ENCODE measurements around the gene ADGRL3.
"Not testable (repeated sequence)": the region's sequence is repeated elsewhere in the genome, so short reads cannot be mapped to it uniquely, and the experiment has no call there.

The ADGRL3 gene

DNA sequence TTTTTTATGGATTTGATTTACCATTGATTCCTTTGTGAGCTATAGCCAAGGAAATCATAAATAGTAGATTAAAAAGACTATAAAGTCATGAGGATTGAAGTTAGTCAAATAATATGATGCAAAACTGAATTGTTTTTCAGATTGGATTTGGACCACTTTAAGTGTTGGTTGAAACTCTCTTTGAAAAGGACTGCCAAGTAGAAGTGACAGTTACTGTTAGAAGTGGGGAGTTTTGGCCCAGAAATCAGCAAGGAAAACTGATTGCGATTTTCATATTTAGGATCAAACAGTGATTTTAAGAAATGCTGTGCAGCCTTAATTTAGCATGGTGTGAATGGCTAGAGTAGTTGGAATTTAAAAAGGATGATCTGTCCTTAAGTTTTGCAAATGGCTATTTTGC is 4.9 kb downstream of the ADGRL3 start:
- no peak for DNase-seq

DNA sequence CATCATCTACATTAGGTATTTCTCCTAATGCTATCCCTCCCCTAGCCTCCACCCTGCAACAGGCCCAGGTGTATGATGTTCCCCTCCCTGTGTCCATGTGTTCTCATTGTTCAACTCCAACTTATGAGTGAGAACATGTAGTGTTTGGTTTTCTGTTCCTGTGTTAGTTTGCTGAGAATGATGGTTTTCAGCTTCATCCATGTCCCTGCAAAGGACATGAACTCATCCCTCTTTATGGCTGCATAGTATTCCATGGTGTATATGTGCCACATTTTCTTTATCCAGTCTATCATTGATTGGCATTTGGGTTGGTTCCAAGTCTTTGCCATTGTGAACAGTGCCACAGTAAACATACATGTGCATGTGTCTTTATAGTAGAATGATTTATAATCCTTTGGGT is 7.0 kb downstream of the ADGRL3 start:
- DNase-seq, result not testable (repeated sequence)

DNA sequence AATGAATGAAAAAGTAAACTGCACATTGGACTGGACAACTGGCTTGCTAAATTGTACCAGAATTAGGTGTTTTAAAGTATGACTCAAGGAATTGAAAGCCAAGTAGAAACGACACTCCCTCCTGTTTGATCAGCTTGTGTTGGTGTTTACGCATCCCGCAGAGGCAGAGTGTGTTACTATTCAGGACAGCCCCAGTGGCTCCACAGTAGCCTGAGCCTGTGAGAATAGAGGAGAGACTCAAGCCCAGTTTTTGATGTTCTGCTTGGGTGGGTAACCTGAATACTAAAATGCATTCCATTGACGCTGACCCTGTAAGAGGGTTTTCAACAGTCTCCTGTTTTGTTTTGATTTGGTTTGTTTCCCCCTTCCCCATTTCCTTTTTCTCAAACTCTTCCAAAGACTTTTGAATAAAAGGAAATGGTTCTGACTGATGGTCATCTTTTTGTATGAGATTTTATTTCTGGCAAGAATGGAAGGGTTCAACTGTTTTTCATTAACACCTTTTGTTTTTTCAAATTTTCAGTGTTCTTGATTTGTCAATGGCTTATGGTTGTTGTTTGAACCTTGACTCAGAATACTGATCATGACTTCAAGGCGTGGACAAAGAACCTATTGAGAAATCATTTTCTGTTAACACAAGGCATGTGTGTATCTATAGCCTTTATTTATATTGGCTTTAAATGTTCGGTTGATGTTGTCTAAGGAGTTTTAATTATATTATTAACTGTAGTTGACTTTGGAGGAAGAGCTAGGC is 10.2 kb downstream of the ADGRL3 start:
- DNase-seq, result no peak

GRCh38 chr4:61211781-61212180 is 11.7 kb downstream of the ADGRL3 start:
- DNase-seq, result no peak

DNA sequence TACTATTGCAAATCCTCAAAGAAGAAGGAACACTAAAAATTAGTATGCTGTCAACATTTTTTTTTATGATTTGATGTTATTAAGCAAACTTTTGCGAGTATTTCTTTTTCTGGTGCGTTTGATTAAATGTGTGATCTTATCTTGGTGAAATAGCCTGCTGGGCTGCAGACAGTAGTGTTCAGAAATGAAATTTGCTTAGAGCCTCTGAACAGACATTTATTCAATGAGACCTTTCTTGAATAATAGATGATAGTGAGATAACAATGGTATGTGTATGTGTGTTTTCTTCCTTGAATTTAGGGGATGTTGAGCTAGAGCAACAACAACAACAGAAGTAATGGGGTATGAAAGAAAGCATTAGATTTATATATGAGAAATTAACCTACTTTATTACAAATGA is 12.7 kb downstream of the ADGRL3 start:
- DNase-seq, result no peak

DNA sequence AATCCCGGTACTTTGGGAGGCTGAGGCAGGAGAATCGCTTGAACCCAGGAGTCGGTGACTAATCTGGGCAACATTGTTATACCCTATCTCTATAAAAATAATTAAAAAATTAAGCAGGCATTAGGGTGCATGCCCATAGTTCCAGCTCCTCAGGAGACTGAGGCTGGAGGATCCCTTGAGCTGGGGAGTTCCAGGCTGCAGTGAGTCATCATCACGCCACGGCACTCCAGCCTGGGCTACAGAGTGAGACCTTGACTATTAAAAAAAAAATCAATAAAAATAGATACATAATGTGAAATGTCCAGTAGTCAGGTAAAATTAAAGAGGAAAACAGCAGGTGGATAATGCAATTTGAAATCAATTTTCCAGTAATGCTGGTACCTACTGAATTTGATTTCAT is 14.6 kb downstream of the ADGRL3 start:
- no peak for DNase-seq

- no peak for DNase-seq
These were observed 17.1 kb downstream of the ADGRL3 start for GRCh38 chr4:61217222-61217621.

DNA sequence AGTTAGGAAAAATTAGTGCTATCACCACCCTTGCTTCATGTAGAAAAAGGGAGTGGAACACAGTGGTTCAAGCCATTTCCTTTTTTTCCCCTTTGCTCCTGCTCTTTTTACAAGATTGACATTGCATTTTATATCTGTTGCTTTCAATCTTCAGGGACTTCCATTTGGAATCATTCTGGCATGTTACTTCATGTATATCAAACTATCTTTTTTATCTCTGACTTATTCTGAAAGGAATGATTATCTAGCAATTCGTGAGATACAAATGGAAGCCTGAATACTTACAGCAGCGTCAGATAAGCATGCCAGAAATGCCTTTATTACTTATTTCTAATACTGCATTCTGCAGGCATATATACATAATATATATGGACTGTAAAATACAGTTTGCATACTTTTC is 20.4 kb downstream of the ADGRL3 start:
- no peak for DNase-seq

GRCh38 chr4:61223385-61223784 is 23.3 kb downstream of the ADGRL3 start:
- no peak for DNase-seq

- no peak for DNase-seq
These were observed 24.4 kb downstream of the ADGRL3 start for GRCh38 chr4:61224573-61224972.

GRCh38 chr4:61225656-61226055 is 25.5 kb downstream of the ADGRL3 start:
- no peak for DNase-seq

DNA sequence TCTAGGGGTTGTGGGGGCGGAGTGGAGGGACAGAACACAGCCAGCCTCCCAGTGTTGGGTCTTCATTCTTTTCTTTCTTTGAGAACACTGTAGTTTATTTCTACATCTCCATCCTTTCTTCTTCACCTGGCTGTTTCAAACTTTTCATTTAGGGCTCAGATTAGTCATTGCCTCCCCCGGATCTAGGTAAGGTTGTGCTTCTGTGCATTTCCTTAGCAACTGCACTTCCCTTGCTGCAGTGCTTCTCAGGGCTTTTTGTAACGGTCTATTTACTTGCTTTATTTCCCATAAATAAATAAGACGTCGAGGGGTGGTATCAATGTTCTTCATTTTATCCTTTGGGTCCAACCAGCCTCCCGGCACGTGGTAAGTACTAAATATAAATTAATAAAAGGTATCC is 31.3 kb downstream of the ADGRL3 start:
- DNase-seq, result no peak

- no peak for DNase-seq
These were observed 39.1 kb downstream of the ADGRL3 start for GRCh38 chr4:61239250-61239649.

DNA sequence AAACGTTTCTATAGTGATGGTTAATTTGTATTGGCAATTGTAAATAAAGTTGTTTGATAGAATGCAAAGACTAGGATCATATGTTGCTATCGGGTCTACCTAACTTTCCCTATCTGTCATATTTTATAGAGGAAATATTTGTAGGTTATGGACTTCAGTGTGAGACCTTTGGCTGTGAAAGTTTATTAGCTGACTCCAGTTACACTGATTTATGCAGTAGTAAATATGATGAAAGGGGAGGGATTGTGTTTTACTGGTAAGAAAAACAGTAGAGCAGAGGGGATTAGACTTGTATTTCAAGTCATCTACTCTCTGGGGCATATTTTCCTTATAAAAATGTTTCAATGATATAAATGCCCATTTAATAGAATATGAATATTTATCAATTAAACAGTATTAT is 43.8 kb downstream of the ADGRL3 start:
- DNase-seq, result no peak

GRCh38 chr4:61245069-61245714 is 45.1 kb downstream of the ADGRL3 start:
- no peak for DNase-seq

DNA sequence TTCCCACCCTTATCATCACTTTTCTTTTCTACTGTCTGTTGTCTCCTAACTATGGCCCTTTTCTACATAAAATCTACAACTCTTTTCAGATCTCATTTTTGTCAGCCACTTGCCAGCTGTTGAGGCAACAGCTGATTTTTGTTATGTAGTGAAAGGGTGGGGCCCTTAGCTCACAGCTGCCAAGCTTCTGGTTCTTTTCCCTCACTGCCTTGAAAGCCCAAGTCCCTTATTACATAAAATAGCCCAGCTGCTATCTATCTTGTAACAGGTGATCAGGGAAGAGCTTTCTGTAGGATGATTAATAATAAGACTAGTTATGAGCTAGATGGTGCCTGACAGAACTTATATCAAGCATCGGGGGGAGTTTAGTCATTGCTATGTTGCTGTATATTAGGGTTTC is 45.9 kb downstream of the ADGRL3 start:
- no peak for DNase-seq

DNA sequence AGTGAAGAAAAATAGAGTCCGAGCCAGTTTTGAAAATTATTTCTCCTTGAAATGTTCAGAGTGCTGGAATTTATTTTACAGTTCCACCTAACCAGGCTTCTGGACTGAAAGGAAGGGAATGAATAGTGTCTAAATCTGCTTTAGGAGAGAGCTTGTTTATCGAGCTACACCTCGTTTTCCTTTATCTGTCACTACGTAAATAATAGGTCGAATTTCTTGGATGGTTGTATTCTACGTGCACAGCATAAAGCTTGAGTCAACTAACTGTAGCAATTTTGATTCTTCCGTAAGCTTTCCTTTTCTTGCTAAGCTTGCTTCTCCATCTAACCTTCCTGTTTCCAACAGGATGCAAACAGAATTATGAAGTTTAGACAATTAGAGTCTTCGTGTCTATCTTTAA is 48.6 kb downstream of the ADGRL3 start:
- DNase-seq, result no peak

GRCh38 chr4:61251129-61251528 is 51.0 kb downstream of the ADGRL3 start:
- no peak for DNase-seq

DNA sequence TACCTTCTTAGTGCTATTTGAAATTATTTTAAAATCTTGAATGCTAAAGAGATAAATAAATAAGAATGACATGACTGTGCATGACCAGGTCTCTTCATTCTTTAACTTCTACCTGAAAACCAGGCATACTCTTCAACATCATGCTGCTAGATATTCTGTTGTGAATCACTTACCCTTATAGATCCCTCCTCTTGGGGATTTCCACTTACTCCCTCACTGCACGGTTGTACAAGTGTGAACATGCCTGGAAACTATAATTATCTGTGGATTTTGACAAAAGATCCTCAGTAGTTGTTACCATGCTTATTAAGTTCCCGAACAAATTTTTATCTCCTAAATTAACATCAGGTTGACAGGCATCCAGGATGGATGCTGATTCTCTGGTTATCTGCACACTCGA is 54.3 kb downstream of the ADGRL3 start:
- no peak for DNase-seq

- peak; percentile 47 for DNase-seq
These were observed 73.1 kb downstream of the ADGRL3 start for GRCh38 chr4:61273233-61273632.

- no peak for DNase-seq
These were observed 74.2 kb downstream of the ADGRL3 start for GRCh38 chr4:61274286-61274685.

DNA sequence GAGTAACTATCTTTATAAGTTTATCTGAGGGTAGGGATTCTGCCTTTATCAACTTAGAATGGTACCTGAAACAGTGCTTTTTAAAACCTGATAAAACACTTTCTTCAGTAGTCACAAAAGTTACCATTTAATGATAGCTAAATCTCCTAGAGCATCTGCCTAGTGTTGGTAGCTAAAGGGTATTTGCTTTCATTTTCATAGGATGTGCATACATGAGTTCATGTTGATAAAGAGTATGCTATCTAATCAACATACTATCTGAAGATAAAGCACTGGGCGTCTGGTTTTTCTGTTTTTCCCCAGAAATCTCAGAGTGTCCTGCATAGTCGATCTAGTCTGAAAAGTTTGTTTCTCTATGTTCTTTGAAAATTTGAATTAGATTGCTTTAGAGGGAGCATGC is 75.1 kb downstream of the ADGRL3 start:
- no peak for DNase-seq

- no peak for DNase-seq
These were observed 75.9 kb downstream of the ADGRL3 start for GRCh38 chr4:61276029-61276428.

All from fibroblast of skin of scalp (primary cell).